Thoracic aorta (tissue), 2 donors: ENCODE results near the gene CTSA. TPM values are rescaled to one million over a fixed set of nuclear protein-coding genes. Genes with fewer than 3 reads are reported as not detected.
A peak's percentile ranks its signal among the peaks of the same experiment; 100 is the strongest.

Experiments used
- ATAC-seq: fragments of 150-250 bp; one replicate; pipeline ENCODE4 v1.8.0; 2017; ENCODE audit warnings: low read depth; ENCODE audit not compliant: insufficient number of reproducible peaks, low FRiP score
- DNase-seq: peaks from one replicate; pipeline ENCODE4 v3.0.0-alpha.2; 2020; ENCODE audit warnings: low spot score
- H3K27ac ChIP-seq, 2 donors: fragments of 200-600 bp; sonication (generic); 1 replicate in 1 of 2; 2 replicates in 1 of 2; pipeline ENCODE4 v1.5.1; 2016; ENCODE audit warnings: mild to moderate bottlenecking in 2 of 2, moderate library complexity in 2 of 2
- H3K27me3 ChIP-seq: fragments of 200-600 bp; sonication (generic); replicated peaks from 2 replicates; pipeline ENCODE4 v1.6.0; 2016; ENCODE audit warnings: mild to moderate bottlenecking; ENCODE audit not compliant: insufficient read depth
- H3K36me3 ChIP-seq: fragments of 200-600 bp; sonication (generic); one replicate; pipeline ENCODE4 v1.5.1; 2016
- H3K4me1 ChIP-seq, 2 donors: fragments of 200-600 bp; sonication (generic); 1 replicate in 1 of 2; 2 replicates in 1 of 2; pipeline versions ENCODE4 v1.5.1 to v1.6.0; 2016; ENCODE audit warnings: low read depth in 2 of 2, mild to moderate bottlenecking in 1 of 2; ENCODE audit not compliant: control insufficient read depth in 1 of 2
- H3K4me3 ChIP-seq: fragments of 200-600 bp; sonication (generic); 2 replicates; pipeline ENCODE4 v1.5.1; 2016; ENCODE audit warnings: mild to moderate bottlenecking
- H3K9me3 ChIP-seq: fragments of 200-600 bp; sonication (generic); 2 replicates; pipeline ENCODE4 v1.5.1; 2016
- total RNA-seq, 2 donors: library from RNA; depleted of rRNA; stranded (reverse); fragments of >200 nt; gene quantifications; one replicate each; pipeline versions ENCODE4 v1.1.0 to v1.2.3, GENCODE V29; 2016
- TF ChIP-seq, protein P1 (sequence below): fragments of 200-600 bp; sonication (generic); IDR thresholded peaks from one replicate; pipeline ENCODE4 v1.5.1; 2019; ENCODE audit warnings: antibody characterized with exemption

CTSA gene
- total RNA-seq, 2 donors from 2014 or later, result 73.7 to 109 TPM

DNA sequence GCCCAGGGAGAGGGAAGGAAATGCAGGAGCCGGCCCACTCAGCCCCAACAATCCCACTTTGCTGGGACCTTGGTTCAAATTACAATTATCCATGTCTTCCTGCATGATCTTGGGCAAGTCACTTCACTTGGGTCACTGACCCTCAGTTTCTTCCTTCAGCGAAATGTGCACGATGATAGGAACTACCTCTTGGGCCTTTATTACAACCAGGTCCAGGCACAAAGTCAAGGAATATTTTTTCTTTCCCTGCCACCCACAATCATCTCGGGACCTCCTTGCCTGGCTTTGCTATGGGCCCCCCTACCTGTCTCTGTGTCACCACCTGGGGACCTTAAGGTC lies 21.2 kb downstream of the CTSA start:
- TF ChIP-seq, protein P1, sequence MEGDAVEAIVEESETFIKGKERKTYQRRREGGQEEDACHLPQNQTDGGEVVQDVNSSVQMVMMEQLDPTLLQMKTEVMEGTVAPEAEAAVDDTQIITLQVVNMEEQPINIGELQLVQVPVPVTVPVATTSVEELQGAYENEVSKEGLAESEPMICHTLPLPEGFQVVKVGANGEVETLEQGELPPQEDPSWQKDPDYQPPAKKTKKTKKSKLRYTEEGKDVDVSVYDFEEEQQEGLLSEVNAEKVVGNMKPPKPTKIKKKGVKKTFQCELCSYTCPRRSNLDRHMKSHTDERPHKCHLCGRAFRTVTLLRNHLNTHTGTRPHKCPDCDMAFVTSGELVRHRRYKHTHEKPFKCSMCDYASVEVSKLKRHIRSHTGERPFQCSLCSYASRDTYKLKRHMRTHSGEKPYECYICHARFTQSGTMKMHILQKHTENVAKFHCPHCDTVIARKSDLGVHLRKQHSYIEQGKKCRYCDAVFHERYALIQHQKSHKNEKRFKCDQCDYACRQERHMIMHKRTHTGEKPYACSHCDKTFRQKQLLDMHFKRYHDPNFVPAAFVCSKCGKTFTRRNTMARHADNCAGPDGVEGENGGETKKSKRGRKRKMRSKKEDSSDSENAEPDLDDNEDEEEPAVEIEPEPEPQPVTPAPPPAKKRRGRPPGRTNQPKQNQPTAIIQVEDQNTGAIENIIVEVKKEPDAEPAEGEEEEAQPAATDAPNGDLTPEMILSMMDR, result no peak
- Histone ChIP-seq H3K27me3 (no peaks in the 10 kb centered on the region), H3K4me1 (peaks cover 6 to 23% of the 10 kb centered on the region in 2 donors), H3K9me3 (no peaks in the 10 kb centered on the region), H3K36me3 (no peaks in the 10 kb centered on the region), H3K4me3 (peak overlapping the region; percentile 81), H3K27ac (peak overlapping the region in 1 of 2 donors; percentile 71)
- no peak for ATAC-seq
- DNase-seq, result no peak

DNA sequence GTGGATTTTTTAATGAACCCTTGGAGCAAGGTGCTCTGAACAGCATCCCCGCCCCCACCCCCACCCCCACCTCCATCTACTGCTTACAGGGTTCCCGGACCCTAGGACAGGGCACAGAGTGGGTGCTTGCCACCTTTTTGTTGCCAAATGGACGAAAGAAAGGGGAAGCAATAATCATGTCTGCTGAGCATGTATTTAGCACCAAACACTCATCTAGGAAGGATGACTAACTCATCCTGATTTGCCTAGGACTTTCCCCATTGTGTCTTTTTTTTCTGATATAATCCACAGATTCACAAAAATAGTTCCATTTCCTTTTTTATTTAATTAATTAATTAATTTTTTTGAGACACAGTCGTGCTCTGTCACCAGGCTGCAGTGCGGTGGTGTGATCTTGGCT lies 22.0 kb downstream of the CTSA start:
- H3K9me3 ChIP-seq, result no peaks in the 10 kb centered on the region
- no peaks in the 10 kb centered on the region for H3K36me3 ChIP-seq
- no peak overlapping the region for H3K27ac ChIP-seq
- no peaks in the 10 kb centered on the region for H3K27me3 ChIP-seq
- no peak for ATAC-seq
- no peak for DNase-seq
- no peak overlapping the region for H3K4me3 ChIP-seq
- H3K4me1 ChIP-seq, result peaks cover 6 to 23% of the 10 kb centered on the region in 2 donors
- TF ChIP-seq, protein P1, result no peak

DNA sequence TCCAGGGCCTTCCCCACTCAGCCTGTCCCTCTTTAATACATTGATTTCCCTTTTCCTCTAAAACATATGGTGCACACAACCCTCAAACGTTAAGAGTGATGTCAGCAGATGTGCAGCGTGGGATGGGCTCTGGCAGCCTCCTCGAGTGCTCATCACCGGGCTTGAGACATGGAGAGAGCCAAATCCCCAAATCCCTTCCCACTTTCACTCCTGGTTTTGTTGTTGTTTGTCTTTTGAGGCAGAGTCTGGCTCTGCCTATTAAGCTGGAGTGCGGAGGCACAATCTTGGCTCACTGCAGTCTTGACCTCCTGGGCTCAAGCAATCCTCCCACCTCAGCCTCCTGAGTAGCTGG lies 26.6 kb downstream of the CTSA start:
- TF ChIP-seq, protein P1, result no peak
- Histone ChIP-seq H3K27me3 (no peaks in the 10 kb centered on the region), H3K4me1 (peaks cover 0 to 11% of the 10 kb centered on the region in 2 donors), H3K27ac (peak overlapping the region in 1 of 2 donors; percentile 46), H3K36me3 (no peaks in the 10 kb centered on the region), H3K4me3 (no peak overlapping the region), H3K9me3 (no peaks in the 10 kb centered on the region)
- DNase-seq (no peak), ATAC-seq (no peak)

DNA sequence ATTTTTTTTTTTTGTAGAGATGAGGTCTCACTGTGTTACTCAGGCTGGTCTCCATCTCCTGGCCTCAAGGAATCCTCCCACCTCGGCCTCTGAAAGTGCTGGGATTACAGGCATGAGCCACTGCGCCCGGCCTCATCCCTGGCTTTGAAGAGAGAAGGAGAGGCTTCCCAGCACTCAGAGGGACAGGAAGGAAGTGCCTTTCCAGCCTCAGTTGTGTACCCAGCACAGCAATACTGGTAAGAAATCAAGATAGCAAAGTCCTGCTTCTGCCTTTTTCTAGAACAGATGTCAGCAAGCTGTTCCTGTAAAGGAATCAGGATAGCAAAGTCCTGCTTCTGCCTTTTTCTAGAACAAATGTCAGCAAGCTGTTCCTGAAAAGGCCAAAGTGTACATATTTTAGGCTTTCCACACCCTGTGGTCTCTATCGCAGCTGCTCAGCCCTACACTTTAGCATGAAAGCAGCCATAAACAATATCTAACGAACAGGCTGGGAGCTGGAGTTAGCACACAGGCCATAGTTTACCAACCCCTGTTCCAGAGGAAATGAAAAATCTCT lies 27.1 kb downstream of the CTSA start:
- no peak for DNase-seq
- no peaks in the 10 kb centered on the region for H3K27me3 ChIP-seq
- TF ChIP-seq, protein P1, result no peak
- no peaks in the 10 kb centered on the region for H3K36me3 ChIP-seq
- peak overlapping the region in 1 of 2 donors; percentile 46 for H3K27ac ChIP-seq
- ATAC-seq, result no peak
- peaks cover 0 to 10% of the 10 kb centered on the region in 2 donors for H3K4me1 ChIP-seq
- no peak overlapping the region for H3K4me3 ChIP-seq
- no peaks in the 10 kb centered on the region for H3K9me3 ChIP-seq

DNA sequence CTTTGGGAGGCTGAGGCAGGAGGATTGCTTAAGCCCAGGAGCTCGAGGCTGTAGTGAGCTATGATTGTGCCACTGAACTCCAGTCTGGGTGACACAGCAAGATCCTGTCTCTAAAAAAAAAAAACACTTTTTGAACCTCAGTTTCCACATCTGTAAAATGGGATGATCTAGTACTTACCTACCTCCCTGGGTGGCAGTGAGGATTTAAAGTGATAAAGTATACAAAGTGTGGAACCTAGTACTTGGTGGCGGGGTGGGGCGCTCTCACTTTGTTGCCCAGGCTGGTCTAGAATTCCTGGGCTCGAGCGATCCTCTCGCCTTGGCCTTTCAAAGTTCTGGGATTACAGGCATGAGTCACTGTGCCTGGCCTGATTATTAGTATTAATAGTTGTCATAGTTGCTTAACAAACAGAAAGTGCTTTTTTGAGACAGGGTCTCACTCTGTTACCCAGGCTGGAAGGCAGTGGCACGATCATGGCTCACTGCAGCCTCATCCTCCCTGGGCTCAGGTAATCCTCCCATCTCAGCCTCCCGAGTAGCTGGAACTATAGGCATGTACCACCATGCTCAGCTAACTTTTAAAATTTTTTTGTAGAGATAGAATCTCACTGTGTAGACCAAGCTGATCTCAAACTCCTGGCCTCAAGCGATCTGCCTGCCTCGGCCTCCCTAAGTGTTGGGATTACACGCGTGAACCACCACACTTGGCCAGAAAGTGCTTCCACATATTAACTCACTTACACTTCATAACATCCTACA lies 27.8 kb downstream of the CTSA start:
- H3K27me3 ChIP-seq, result no peaks in the 10 kb centered on the region
- H3K9me3 ChIP-seq, result no peaks in the 10 kb centered on the region
- H3K27ac ChIP-seq, result peak overlapping the region in 1 of 2 donors; percentile 46
- ATAC-seq (no peak), DNase-seq (no peak)
- no peaks in the 10 kb centered on the region for H3K36me3 ChIP-seq
- H3K4me3 ChIP-seq, result no peak overlapping the region
- H3K4me1 ChIP-seq, result peaks cover under 1 to 11% of the 10 kb centered on the region in 2 donors
- TF ChIP-seq, protein P1, result no peak
